ENCODE data around the gene ZDHHC19.

Gene ZDHHC19

DNA sequence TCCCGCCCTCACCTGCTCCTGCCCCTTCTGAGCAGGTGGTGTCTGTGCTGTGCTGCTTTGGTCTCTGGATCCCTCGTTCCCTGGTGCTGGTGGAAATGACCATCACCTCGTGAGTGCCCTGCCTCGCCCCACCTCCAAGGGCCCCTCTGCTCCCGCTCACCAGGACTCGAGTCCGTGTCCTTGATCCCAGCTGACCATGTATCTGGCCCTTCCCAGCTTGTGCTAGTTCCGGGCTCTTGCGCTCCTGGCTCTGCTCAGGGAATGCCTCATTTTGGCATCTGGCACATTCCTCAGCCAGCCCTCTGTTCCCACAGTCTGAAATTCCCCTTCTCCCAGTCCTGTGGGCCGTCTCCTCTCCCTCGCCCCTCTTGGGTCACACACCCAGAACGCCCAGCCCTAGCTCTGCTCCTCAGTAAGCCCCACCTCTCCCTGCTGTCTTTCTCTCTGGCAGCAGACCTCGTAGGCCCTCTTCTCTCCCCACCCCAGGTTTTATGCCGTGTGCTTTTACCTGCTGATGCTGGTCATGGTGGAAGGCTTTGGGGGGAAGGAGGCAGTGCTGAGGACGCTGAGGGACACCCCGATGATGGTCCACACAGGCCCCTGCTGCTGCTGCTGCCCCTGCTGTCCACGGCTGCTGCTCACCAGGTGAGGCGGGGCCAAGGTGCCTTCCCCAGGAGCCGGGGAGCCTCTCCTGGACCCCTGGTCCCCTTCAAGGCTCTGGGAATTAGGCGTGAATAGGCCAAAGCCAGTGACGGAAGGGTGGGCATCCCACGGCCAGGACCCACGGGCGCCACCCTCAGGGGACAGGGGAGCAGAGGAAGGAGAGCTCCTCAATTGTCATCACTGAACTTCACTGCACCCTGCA, 16.7 kb upstream of the ZDHHC19 start:
- TF ChIP-seq, protein P1, sequence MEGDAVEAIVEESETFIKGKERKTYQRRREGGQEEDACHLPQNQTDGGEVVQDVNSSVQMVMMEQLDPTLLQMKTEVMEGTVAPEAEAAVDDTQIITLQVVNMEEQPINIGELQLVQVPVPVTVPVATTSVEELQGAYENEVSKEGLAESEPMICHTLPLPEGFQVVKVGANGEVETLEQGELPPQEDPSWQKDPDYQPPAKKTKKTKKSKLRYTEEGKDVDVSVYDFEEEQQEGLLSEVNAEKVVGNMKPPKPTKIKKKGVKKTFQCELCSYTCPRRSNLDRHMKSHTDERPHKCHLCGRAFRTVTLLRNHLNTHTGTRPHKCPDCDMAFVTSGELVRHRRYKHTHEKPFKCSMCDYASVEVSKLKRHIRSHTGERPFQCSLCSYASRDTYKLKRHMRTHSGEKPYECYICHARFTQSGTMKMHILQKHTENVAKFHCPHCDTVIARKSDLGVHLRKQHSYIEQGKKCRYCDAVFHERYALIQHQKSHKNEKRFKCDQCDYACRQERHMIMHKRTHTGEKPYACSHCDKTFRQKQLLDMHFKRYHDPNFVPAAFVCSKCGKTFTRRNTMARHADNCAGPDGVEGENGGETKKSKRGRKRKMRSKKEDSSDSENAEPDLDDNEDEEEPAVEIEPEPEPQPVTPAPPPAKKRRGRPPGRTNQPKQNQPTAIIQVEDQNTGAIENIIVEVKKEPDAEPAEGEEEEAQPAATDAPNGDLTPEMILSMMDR (IDR thresholded peaks at IDR 0.05), result no peak

DNA sequence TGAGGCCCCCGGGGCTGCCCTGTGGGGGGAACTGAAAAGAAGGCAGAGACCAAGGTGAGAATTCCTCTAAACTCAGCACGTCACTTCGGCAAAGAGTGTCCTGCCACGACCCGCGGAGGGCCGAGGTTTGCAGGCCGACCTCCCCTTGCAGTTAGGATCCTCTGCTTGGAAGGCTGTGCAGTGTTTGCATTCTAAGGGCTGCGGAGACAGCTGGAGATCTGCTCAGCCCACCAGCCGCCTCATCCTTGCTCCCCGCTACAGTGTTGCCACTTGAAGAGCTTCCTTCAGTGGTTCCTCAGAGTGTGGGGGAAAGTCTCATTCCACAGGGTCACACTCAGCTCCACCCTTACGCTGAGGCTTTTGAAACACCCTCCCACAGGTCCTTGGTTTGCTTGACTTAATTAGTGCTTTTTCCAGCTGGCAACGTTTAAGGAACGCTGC, 15.9 kb upstream of the ZDHHC19 start:
- TF ChIP-seq, protein P1 (IDR thresholded peaks at IDR 0.05), result no peak

DNA sequence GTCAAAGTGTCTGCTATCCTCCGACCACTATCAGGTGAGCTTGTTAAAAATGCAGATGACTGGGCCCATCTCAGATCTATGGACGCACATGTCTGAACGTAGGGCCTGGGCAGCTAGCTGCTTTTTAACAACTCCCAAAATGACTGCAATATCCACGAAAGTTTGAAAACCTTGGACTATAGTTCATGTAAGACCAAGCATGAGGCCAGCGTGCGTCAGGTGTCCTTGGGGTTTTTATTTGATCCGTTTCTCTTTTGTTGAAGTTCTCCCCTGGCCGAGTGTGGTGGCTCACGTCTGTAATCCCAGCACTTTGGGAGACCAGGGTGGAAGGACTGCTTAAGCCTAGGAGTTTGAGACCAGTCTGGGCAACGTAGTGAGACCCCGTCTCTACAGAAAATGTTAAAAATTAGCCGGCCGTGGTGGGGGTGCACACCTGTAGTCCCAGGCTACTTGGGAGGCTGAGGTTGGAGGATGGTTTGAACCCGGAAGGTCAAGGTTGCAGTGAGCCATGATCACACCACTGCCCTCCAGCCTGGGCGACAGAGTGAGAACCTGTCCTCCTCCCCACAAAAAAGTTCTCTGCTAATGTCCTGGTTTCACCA, 14.7 kb upstream of the ZDHHC19 start:
- TF ChIP-seq, protein P1 (IDR thresholded peaks at IDR 0.05), result no peak

DNA sequence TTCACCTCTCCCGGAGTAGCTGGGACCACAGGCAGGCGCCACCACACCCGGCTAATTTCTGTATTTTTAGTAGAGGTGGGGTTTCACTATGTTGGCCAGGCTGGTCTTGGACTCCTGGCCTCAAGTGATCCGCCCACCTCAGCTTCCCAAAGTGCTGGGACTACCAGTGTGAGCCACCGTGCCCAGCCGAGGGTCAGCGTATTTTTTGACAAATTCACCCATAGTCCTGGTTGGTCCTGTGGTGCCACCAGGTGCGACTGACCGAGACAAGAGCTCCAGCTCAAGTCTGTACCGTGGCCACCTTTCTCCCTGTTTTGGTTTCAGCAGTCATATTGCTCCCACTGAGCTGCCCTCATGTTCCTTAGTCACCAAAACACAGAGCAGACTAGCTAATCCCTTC, 13.9 kb upstream of the ZDHHC19 start:
- TF ChIP-seq, protein P1 (IDR thresholded peaks at IDR 0.05), result no peak

DNA sequence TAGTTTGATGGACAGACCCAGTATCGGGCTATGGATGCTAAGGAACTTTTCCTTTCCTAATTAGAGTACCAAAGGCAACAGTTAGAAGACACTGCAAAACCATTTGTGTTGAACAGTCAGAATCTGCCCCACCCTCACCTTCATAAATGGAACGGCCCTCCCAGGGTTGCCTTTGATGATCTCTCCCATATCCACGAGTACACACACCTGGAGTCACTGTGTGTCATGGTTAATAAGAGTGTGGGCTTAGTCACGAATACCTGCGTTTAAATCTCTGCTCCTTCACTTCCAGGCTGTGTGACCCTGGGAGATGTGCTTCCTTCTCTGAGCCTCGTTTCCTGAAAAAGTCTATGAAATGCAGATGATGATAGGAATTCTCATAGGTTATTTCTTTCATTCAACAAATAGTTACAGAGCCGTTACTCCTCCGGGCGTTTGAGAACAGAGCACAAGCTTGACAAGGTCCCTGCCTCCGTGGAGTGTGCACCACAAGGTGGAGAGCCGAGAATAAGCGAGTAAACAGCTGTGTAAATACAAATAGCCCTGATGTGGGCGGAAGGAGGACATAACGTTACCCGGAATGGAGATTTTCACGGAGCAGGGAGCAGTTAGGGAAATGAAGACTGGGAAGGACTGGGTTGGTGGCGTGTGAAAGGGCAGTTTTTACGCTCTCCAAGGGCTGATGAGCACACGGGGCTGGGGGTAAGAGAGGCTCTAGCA, 11.8 kb upstream of the ZDHHC19 start:
- TF ChIP-seq, protein P1 (IDR thresholded peaks at IDR 0.05), result no peak

DNA sequence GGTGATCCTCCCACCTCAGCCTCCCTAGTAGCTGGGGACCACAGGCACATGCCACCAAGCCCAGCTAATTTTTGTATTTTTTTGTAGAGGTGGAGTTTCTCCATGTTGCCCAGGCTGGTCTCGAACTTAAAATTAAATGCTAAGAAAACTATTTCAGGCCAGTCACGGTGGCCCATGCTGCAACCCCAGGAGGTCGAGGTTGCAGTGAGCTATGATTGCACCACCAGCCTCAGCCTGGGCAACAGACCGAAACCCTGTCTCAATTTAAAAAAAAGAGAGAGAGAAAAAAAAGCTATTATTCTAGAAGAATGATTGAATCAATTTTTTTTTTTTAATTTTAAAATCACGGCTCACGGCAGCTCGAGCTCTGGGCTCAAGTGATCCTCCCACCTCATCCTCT, 9.8 kb upstream of the ZDHHC19 start:
- TF ChIP-seq, protein P1 (IDR thresholded peaks at IDR 0.05), result no peak

DNA sequence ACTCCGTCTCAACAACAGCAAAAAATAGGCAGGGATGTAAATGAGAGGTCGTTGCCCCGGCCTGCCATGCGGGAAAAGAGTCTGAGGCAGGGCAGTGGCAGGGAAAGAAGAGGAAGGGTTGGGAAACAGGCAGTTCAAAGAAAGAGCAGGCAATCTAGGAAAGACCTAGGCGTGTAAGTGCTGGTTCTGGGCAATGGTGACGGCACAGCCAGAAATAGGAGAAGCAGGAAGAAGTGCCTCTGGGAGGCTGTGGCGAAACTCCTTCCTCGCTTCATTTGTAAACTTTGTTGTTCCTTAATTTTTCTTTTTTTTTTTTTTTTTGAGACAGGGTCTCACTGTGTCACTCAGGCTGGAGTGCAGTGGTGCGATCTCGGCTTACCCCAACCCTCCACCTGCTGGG, 9.4 kb upstream of the ZDHHC19 start:
- TF ChIP-seq, protein P1 (IDR thresholded peaks at IDR 0.05), result no peak
